Activated naive CD4-positive, alpha-beta T cell treated with anti-CD3 and anti-CD28 coated beads for 36 hours (primary cell): ENCODE data around the gene SNX27. TPM values are rescaled to one million over a fixed set of nuclear protein-coding genes. Genes with fewer than 3 reads are reported as not detected.
A peak's percentile ranks its signal among the peaks of the same experiment; 100 is the strongest.

Source experiments
- CTCF ChIA-PET: fragments of 350-600 bp; sonication (Branson Sonifier 250); formaldehyde crosslinking; loops from one replicate; lab custom pipeline; 2021; ENCODE audit warnings: antibody characterized with exemption; lab: Charles Lee
- DNase-seq: peaks from one replicate; pipeline ENCODE4 v3.0.0-alpha.2; 2020
- H3K27ac Mint-ChIP-seq: one replicate; pipeline ENCODE4 v1.8.0; 2021; ENCODE audit warnings: mild to moderate bottlenecking, mixed read lengths
- H3K27me3 Mint-ChIP-seq: one replicate; pipeline ENCODE4 v1.8.0; 2021; ENCODE audit warnings: low read depth, mixed read lengths
- H3K36me3 Mint-ChIP-seq: one replicate; pipeline ENCODE4 v1.8.0; 2021; ENCODE audit warnings: low read depth, mixed read lengths
- H3K4me1 Mint-ChIP-seq: one replicate; pipeline ENCODE4 v1.8.0; 2021; ENCODE audit warnings: low read depth, mixed read lengths
- H3K4me3 Mint-ChIP-seq: one replicate; pipeline ENCODE4 v1.8.0; 2021; ENCODE audit warnings: mild to moderate bottlenecking, moderate library complexity, mixed read lengths
- H3K9me3 Mint-ChIP-seq: one replicate; pipeline ENCODE4 v1.8.0; 2021; ENCODE audit warnings: mixed read lengths
- intact Hi-C: fragments of 100-400 bp; cut with micrococcal nuclease; formaldehyde crosslinking; loops from one replicate; pipeline ENCODE4 v1.15.1; 2023
- total RNA-seq, 2 experiments: library from RNA; stranded (reverse); gene quantifications; one replicate each; pipeline ENCODE4 v1.2.3, GENCODE V29; 2021

The SNX27 gene
- total RNA-seq, 2 experiments from 2014 or later, result 22.9 to 23.6 TPM

DNA sequence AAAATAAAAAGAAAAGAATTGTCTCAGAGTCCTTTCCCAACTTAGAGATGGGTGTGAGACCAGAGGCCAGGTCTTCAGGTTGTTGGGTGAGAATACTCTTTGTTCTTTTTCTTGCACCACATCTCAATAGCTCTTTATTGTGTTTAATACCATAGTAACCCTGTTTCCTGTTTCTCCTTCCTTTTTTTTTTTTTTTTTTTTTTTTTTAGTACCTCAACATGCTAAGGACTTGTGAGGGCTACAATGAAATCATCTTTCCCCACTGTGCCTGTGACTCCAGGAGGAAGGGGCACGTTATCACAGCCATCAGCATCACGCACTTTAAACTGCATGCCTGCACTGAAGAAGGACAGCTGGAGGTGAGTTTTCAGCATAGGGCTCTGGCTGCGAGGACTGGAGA lies 80.4 kb downstream of the SNX27 start:
- CTCF ChIA-PET, result interaction anchor here (0.6 kb wide), 1 partner anchor 536 kb away, joined by 3 read pairs; the partner anchor contains the start of gene TNFAIP8L2
- H3K9me3 Mint-ChIP-seq, result no peaks in the 10 kb centered on the region
- no peak overlapping the region for H3K27ac Mint-ChIP-seq
- no peak overlapping the region for H3K4me3 Mint-ChIP-seq
- peaks cover 18% of the 10 kb centered on the region for H3K36me3 Mint-ChIP-seq
- intact Hi-C loops, result no loop called here
- no peaks in the 10 kb centered on the region for H3K4me1 Mint-ChIP-seq
- H3K27me3 Mint-ChIP-seq, result no peaks in the 10 kb centered on the region
- no peak for DNase-seq

- H3K36me3 Mint-ChIP-seq, result peaks cover 18% of the 10 kb centered on the region
- no peaks in the 10 kb centered on the region for H3K4me1 Mint-ChIP-seq
- no peak overlapping the region for H3K4me3 Mint-ChIP-seq
- CTCF ChIA-PET, result interaction anchor here (0.6 to 1.2 kb wide), 3 partner anchors 38 to 178 kb away, joined by 3 to 4 read pairs (median 4); no protein-coding TSS in a partner anchor
- no peaks in the 10 kb centered on the region for H3K27me3 Mint-ChIP-seq
- H3K27ac Mint-ChIP-seq, result no peak overlapping the region
- intact Hi-C loops, result loop anchor here (1.0 kb wide), 1 partner anchor 143 kb away; no protein-coding TSS in a partner anchor
- H3K9me3 Mint-ChIP-seq, result no peaks in the 10 kb centered on the region
- DNase-seq, result no peak
These were observed 81.3 kb downstream of the SNX27 start for GRCh38 chr1:151693057-151693651.

GRCh38 chr1:151701515-151701914 lies 89.7 kb downstream of the SNX27 start:
- CTCF ChIA-PET, result no interaction called here
- no peaks in the 10 kb centered on the region for H3K9me3 Mint-ChIP-seq
- DNase-seq, result no peak
- H3K27me3 Mint-ChIP-seq, result no peaks in the 10 kb centered on the region
- H3K4me1 Mint-ChIP-seq, result peaks cover 2% of the 10 kb centered on the region
- no peak overlapping the region for H3K27ac Mint-ChIP-seq
- intact Hi-C loops, result no loop called here
- peaks cover 3% of the 10 kb centered on the region for H3K36me3 Mint-ChIP-seq
- H3K4me3 Mint-ChIP-seq, result no peak overlapping the region

GRCh38 chr1:151702936-151703335 lies 91.1 kb downstream of the SNX27 start:
- peaks cover 2% of the 10 kb centered on the region for H3K4me1 Mint-ChIP-seq
- H3K27ac Mint-ChIP-seq, result no peak overlapping the region
- peaks cover 3% of the 10 kb centered on the region for H3K36me3 Mint-ChIP-seq
- CTCF ChIA-PET, result no interaction called here
- H3K4me3 Mint-ChIP-seq, result no peak overlapping the region
- intact Hi-C loops, result no loop called here
- no peaks in the 10 kb centered on the region for H3K9me3 Mint-ChIP-seq
- H3K27me3 Mint-ChIP-seq, result no peaks in the 10 kb centered on the region
- DNase-seq, result no peak

DNA sequence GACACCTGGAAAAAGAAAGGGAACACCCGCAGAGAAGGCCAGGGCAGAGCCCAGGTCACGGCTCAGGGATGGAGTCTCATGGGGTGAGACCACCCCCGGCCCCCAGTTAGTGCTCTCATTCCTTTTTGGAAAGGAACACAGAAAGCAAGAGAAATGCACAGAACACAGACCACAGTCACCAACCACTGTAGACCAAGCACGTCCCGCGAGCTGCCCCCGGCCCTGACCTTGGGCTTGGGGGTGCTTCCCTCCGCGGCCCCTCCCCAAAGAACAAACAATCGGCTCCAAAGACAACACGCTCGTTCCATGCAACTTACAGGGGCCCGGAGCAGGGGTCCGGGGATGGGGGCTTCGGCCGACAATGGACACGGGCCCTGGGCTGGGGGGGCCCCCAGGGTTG lies 92.0 kb downstream of the SNX27 start:
- intact Hi-C loops, result no loop called here
- H3K4me1 Mint-ChIP-seq, result peaks cover 2% of the 10 kb centered on the region

GRCh38 chr1:151704246-151704645 lies 92.4 kb downstream of the SNX27 start:
- peaks cover 2% of the 10 kb centered on the region for H3K4me1 Mint-ChIP-seq
- H3K27ac Mint-ChIP-seq, result no peak overlapping the region
- CTCF ChIA-PET, result no interaction called here
- intact Hi-C loops, result no loop called here
- no peak overlapping the region for H3K4me3 Mint-ChIP-seq
- no peaks in the 10 kb centered on the region for H3K9me3 Mint-ChIP-seq
- H3K27me3 Mint-ChIP-seq, result no peaks in the 10 kb centered on the region
- H3K36me3 Mint-ChIP-seq, result peaks cover 1% of the 10 kb centered on the region
- no peak for DNase-seq

More for the DNA sequence above, 92.0 kb downstream of the SNX27 start:
- Mint-ChIP-seq H3K4me3 (no peak overlapping the region), H3K36me3 (peaks cover 1% of the 10 kb centered on the region), H3K27ac (no peak overlapping the region), H3K9me3 (no peaks in the 10 kb centered on the region), H3K27me3 (no peaks in the 10 kb centered on the region)
- CTCF ChIA-PET, result no interaction called here
- DNase-seq, result no peak

GRCh38 chr1:151705146-151705545 lies 93.3 kb downstream of the SNX27 start:
- H3K27me3 Mint-ChIP-seq, result no peaks in the 10 kb centered on the region
- no peaks in the 10 kb centered on the region for H3K9me3 Mint-ChIP-seq
- H3K4me3 Mint-ChIP-seq, result no peak overlapping the region
- peaks cover 1% of the 10 kb centered on the region for H3K36me3 Mint-ChIP-seq
- peaks cover 2% of the 10 kb centered on the region for H3K4me1 Mint-ChIP-seq
- DNase-seq, result no peak
- no peak overlapping the region for H3K27ac Mint-ChIP-seq
- CTCF ChIA-PET, result no interaction called here
- intact Hi-C loops, result no loop called here

DNA sequence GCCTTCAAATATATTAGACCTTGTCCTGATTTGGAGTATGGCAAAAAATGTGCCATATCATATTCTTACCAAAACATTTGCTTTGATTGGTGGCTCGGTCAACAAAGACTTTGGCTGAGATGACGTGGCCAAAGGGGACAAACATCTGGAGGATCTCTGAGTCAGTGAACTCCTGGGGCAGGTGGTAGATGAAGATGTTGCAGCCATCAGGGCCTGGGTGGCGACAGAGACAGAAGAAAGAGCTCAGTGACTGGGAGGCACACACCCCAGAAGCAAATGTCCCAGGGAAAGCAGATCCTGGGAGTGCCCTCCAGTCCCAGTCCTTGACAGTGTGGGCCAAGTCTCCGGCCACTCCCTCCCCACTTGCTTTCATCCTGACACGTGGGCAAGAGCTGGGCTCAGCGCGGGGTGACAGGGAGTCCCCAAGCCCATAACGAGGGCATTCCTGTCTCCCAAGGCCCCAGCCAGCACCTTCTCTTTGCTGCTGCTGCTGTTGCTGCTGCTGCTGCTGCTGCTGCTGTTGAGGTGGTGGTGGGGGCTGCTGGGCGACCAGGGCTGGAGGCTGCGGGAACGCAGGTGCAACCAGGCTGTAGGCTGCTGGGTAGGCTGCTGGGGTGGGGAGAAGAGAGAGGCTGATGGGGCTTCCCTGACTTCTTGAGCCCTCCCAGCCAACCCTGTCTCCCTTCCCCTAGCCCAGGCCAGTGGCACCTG lies 94.1 kb downstream of the SNX27 start:
- intact Hi-C loops, result no loop called here
- no peak for DNase-seq
- CTCF ChIA-PET, result no interaction called here
- Mint-ChIP-seq H3K36me3 (peaks cover under 1% of the 10 kb centered on the region), H3K4me1 (peaks cover 2% of the 10 kb centered on the region), H3K9me3 (no peaks in the 10 kb centered on the region), H3K4me3 (no peak overlapping the region), H3K27me3 (no peaks in the 10 kb centered on the region), H3K27ac (no peak overlapping the region)

DNA sequence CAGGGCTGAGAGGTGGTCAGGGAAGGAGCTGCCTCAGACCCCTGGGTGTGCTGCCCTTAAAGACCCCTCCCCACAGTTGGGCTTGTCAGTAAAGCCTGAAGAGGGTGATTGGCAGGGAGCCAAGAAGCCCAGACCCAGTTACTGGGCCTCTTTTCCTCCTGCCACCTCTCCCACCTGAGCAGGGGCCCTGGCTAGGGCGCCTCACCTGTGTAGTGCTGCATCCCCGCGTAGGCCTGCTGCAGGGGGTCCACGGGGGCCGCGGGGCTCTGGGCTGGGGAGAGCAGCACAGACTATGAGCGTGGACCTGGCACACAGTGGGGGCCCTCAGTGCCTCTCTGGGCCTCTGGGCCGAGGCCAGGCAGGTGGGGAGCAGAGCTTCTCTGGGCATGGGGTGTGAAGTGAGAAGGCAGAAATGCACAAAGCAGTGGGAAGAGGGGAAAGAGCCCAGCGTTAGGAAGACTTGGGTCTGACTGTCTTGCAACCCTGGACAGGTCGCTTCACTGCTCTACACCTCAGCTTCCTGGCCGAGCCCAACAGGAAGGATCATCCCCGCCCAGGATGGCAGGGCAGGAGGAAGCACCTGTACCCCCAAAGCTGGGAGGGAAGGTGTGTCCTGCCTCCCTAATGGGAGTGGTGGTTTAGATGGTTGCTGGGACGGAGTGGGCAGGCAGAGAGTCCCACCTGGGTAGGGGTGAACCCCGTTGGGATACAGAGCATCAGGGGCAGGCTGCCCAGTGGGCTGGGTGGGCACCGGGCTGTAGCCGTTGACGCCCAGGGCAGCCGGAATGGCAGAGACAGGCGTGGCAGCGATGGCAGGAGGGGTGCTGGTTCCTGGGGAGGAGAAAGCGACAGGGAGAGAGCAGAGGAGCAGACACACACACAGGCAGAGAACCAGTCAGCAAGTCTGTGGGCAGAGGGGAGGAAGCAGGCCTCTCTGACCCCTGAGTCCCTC lies 94.9 kb downstream of the SNX27 start:
- Mint-ChIP-seq H3K27ac (no peak overlapping the region), H3K4me1 (peaks cover 2% of the 10 kb centered on the region), H3K27me3 (no peaks in the 10 kb centered on the region), H3K36me3 (no peaks in the 10 kb centered on the region), H3K9me3 (no peaks in the 10 kb centered on the region), H3K4me3 (no peak overlapping the region)
- CTCF ChIA-PET, result no interaction called here
- intact Hi-C loops, result no loop called here
- no peak for DNase-seq

DNA sequence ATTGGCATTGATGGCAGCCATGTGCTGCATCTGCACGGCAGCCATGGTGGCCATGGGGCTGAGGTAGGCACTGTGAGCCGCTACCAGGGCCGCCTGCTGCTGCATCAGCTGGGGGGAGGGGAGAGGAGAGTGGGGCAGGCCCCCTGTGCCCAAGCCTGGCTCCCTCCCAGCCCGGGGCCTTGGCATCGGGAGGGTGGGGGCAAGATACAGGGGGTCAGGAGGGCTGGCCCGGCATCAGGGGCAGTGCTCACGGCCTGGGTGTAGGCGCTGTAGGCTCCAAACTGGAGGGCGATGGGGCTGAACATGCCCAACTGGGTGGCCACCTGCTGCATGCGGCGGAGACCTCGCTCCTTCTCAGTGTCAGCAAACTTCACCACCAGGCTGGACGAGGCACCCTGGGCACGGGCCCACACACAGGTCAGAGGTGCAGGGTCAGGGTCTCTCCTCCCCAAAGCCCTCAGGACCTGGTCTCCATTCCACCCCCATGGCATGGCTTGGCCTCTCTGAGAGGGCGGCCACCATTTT lies 95.8 kb downstream of the SNX27 start:
- H3K27ac Mint-ChIP-seq, result no peak overlapping the region
- DNase-seq, result no peak
- CTCF ChIA-PET, result no interaction called here
- H3K4me1 Mint-ChIP-seq, result peaks cover 2% of the 10 kb centered on the region
- H3K4me3 Mint-ChIP-seq, result no peak overlapping the region
- intact Hi-C loops, result no loop called here
- H3K27me3 Mint-ChIP-seq, result peaks cover 3% of the 10 kb centered on the region
- no peaks in the 10 kb centered on the region for H3K36me3 Mint-ChIP-seq
- H3K9me3 Mint-ChIP-seq, result no peaks in the 10 kb centered on the region

- CTCF ChIA-PET, result no interaction called here
- no peak for DNase-seq
- intact Hi-C loops, result no loop called here
- Mint-ChIP-seq H3K36me3 (no peaks in the 10 kb centered on the region), H3K4me1 (no peaks in the 10 kb centered on the region), H3K4me3 (no peak overlapping the region), H3K27ac (no peak overlapping the region), H3K27me3 (peaks cover 7% of the 10 kb centered on the region), H3K9me3 (no peaks in the 10 kb centered on the region)
These were observed 97.0 kb downstream of the SNX27 start for GRCh38 chr1:151708891-151709290.

- intact Hi-C loops, result no loop called here
- H3K4me1 Mint-ChIP-seq, result no peaks in the 10 kb centered on the region
- no peak overlapping the region for H3K27ac Mint-ChIP-seq
- H3K4me3 Mint-ChIP-seq, result no peak overlapping the region
- CTCF ChIA-PET, result interaction anchor here (1.0 kb wide), 1 partner anchor 9 kb away, joined by 3 read pairs; no protein-coding TSS in a partner anchor
- no peaks in the 10 kb centered on the region for H3K9me3 Mint-ChIP-seq
- peak; percentile 22 for DNase-seq
- peaks cover 15% of the 10 kb centered on the region for H3K27me3 Mint-ChIP-seq
- H3K36me3 Mint-ChIP-seq, result no peaks in the 10 kb centered on the region
These were observed 98.5 kb downstream of the SNX27 start for GRCh38 chr1:151710187-151710840.
